ENCODE data around the gene SPAG5. TPM values are rescaled to one million over a fixed set of nuclear protein-coding genes. Genes with fewer than 3 reads are reported as not detected.

SPAG5 gene
- total and polyA plus RNA-seq, 10 of the 15 experiments (the other 5 are each of a cell fraction or from before 2014, with no cell fraction given): 73.5 to 171 (median 106) TPM

DNA sequence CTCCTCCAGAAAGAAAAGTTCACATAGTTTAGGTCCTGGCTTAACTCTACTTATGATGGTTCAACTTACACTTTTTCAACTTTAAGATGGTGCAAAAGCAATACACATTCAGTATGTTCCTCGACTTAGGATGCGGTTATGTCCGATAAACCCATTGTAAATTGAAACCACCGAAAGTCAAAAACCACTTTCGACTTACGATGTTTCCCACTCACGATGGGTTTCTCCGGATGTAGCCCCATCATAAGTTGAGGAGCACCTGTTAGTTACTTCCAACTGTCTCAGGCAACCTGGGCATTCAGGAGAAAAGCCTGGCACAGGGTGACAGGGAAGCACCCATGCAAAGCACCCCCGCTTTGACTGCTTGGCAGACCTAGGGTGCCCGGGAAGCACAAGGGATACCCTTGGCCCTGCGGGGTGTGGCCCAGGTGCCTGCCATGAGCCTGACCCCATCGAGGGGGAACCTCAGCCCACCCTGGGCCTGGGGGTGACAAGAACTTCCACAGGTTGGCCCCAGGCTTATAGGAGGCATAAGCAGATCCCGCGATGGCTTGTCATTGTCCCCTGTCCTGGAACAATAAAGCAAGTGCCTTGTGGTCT, 60.4 kb downstream of the SPAG5 start:
- no peaks in the 10 kb centered on the region for H3K27me3 ChIP-seq (replicated peaks in 1 of 2; ENCODE audit: control insufficient read depth in 2 of 2, insufficient read depth in 2 of 2, low read length in 1 of 2)
- intact Hi-C loops (cut with micrococcal nuclease; ENCODE audit: unreplicated experiment) (no loop called here), in situ Hi-C loops (cut with MboI) (no loop called here)
- no peak overlapping the region for H2AFZ ChIP-seq (ENCODE audit: control insufficient read depth, low read depth, low read length)
- 68% methylated on average over 14 of the region's 14 CpGs for WGBS (ENCODE audit: insufficient coverage, insufficient replicate concordance, low lambda C conversion rate, missing lambda C conversion rate)
- ChIA-PET POLR2A (interaction anchor here (0.5 to 0.6 kb wide), 2 partner anchors 37 to 649 kb away, joined by 4 to 6 read pairs; no protein-coding TSS in a partner anchor), CTCF (interaction anchor here (0.6 to 4.2 kb wide), 4 partner anchors 9 to 67 kb away, joined by 3 to 59 read pairs (median 3); no protein-coding TSS in a partner anchor), RAD21 (ENCODE audit: unreplicated experiment) (interaction anchor here (1.2 to 1.8 kb wide), 2 partner anchors 36 to 37 kb away, joined by 5 read pairs; no protein-coding TSS in a partner anchor), SMC1A (ENCODE audit: uncharacterized antibody, unreplicated experiment) (interaction anchor here (1.2 to 1.6 kb wide), 2 partner anchors 43 to 69 kb away, joined by 3 to 6 read pairs; no protein-coding TSS in a partner anchor)
- H3K4me2 ChIP-seq (ENCODE audit: control insufficient read depth, insufficient read depth): no peak overlapping the region
- no peaks in the 10 kb centered on the region for H3K36me3 ChIP-seq (ENCODE audit: control insufficient read depth in 2 of 2, insufficient read depth in 2 of 2, low read length in 1 of 2)
- ATAC-seq (no peak), DNase-seq (ENCODE audit: low read depth, low spot score) (no peak), FAIRE-seq (no peak)
- BruUV-seq (replicated peaks): no TSS peak
- H3K4me1 ChIP-seq (ENCODE audit: control insufficient read depth, insufficient read depth, low read length): no peaks in the 10 kb centered on the region
- no peaks in the 10 kb centered on the region for H3K9me3 ChIP-seq (replicated peaks; ENCODE audit: control insufficient read depth, insufficient read depth, low read length)
- no peak overlapping the region for H3K4me3 ChIP-seq
- H3K79me2 ChIP-seq (ENCODE audit: control insufficient read depth, insufficient read depth, low read length): no peaks in the 10 kb centered on the region
- H3K9ac ChIP-seq (ENCODE audit: control insufficient read depth, insufficient read depth, low read length): no peak overlapping the region
- no peak for TF ChIP-seq LARP7 (IDR thresholded peaks at IDR 0.05)
- TF ChIP-seq CREB1 (IDR thresholded peaks at IDR 0.05; ENCODE audit: low read depth): no peak
- no peak overlapping the region for H3K27ac ChIP-seq (ENCODE audit: control insufficient read depth, insufficient read depth)
- no peaks in the 10 kb centered on the region for H4K20me1 ChIP-seq (ENCODE audit: control insufficient read depth, insufficient read depth)

DNA sequence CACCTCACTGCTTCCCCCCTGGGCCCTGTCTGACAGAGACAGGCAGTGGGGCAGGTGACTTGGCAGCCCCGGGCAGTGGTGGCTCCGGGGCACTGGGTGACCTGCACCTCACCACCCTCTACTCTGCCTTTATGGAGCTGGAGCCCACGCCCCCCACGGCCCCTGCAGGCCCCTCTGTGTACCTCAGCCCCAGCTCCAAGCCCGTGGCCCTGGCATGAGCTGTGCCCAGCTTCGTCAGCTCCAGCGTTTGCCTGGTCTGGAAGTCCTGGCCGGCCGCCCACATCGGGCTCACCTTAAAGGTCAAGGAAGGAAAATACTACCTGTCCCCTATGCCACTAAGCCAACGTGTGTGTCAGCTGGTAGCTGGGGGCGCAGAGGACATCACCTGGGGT, 61.6 kb downstream of the SPAG5 start:
- no peaks in the 10 kb centered on the region for H3K9me3 ChIP-seq (replicated peaks; ENCODE audit: control insufficient read depth, insufficient read depth, low read length)
- H3K4me3 ChIP-seq: no peak overlapping the region
- intact Hi-C loops (cut with micrococcal nuclease; ENCODE audit: unreplicated experiment) (no loop called here), in situ Hi-C loops (cut with MboI) (no loop called here)
- no peaks in the 10 kb centered on the region for H3K4me1 ChIP-seq (ENCODE audit: control insufficient read depth, insufficient read depth, low read length)
- FAIRE-seq (no peak), DNase-seq (ENCODE audit: low read depth, low spot score) (no peak), ATAC-seq (no peak)
- no peaks in the 10 kb centered on the region for H3K27me3 ChIP-seq (replicated peaks in 1 of 2; ENCODE audit: control insufficient read depth in 2 of 2, insufficient read depth in 2 of 2, low read length in 1 of 2)
- SMC1A ChIA-PET (ENCODE audit: uncharacterized antibody, unreplicated experiment): interaction anchor here (0.8 to 1.6 kb wide), 4 partner anchors 11 to 68 kb away, joined by 3 to 6 read pairs (median 4); no protein-coding TSS in a partner anchor
- CTCF ChIA-PET: interaction anchor here (0.5 to 4.2 kb wide), 4 partner anchors 10 to 355 kb away, joined by 3 to 59 read pairs (median 3); no protein-coding TSS in a partner anchor
- H3K9ac ChIP-seq (ENCODE audit: control insufficient read depth, insufficient read depth, low read length): no peak overlapping the region
- no peak overlapping the region for H3K27ac ChIP-seq (ENCODE audit: control insufficient read depth, insufficient read depth)
- no TSS peak for BruUV-seq (replicated peaks)
- H3K79me2 ChIP-seq (ENCODE audit: control insufficient read depth, insufficient read depth, low read length): no peaks in the 10 kb centered on the region
- RAD21 ChIA-PET (ENCODE audit: unreplicated experiment): interaction anchor here (0.8 to 1.2 kb wide), 2 partner anchors 35 to 39 kb away, joined by 3 to 5 read pairs; partner anchors contain the start of gene ALDOC
- H2AFZ ChIP-seq (ENCODE audit: control insufficient read depth, low read depth, low read length): no peak overlapping the region
- WGBS (ENCODE audit: insufficient coverage, insufficient replicate concordance, low lambda C conversion rate, missing lambda C conversion rate): 68% methylated on average over 9 of the region's 12 CpGs
- no peak overlapping the region for H3K4me2 ChIP-seq (ENCODE audit: control insufficient read depth, insufficient read depth)
- POLR2A ChIA-PET: interaction anchor here (0.6 to 1.2 kb wide), 2 partner anchors 10 to 54 kb away, joined by 3 read pairs; no protein-coding TSS in a partner anchor
- H4K20me1 ChIP-seq (ENCODE audit: control insufficient read depth, insufficient read depth): no peaks in the 10 kb centered on the region
- H3K36me3 ChIP-seq (ENCODE audit: control insufficient read depth in 2 of 2, insufficient read depth in 2 of 2, low read length in 1 of 2): no peaks in the 10 kb centered on the region
- TF ChIP-seq, protein P1, sequence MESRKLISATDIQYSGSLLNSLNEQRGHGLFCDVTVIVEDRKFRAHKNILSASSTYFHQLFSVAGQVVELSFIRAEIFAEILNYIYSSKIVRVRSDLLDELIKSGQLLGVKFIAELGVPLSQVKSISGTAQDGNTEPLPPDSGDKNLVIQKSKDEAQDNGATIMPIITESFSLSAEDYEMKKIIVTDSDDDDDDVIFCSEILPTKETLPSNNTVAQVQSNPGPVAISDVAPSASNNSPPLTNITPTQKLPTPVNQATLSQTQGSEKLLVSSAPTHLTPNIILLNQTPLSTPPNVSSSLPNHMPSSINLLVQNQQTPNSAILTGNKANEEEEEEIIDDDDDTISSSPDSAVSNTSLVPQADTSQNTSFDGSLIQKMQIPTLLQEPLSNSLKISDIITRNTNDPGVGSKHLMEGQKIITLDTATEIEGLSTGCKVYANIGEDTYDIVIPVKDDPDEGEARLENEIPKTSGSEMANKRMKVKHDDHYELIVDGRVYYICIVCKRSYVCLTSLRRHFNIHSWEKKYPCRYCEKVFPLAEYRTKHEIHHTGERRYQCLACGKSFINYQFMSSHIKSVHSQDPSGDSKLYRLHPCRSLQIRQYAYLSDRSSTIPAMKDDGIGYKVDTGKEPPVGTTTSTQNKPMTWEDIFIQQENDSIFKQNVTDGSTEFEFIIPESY (IDR thresholded peaks at IDR 0.05): no peak
- TF ChIP-seq ZNF274 (IDR thresholded peaks at IDR 0.05; ENCODE audit: insufficient read depth, insufficient read length) (no peak), HDAC2 (IDR thresholded peaks at IDR 0.05) (no peak), EP300 (IDR thresholded peaks at IDR 0.05; ENCODE audit: borderline replicate concordance in 1 of 2, control insufficient read depth in 1 of 2, low read depth in 2 of 2, low read length in 2 of 2) (no peak), NBN (IDR thresholded peaks at IDR 0.05) (no peak), NR2C1 (IDR thresholded peaks at IDR 0.05) (no peak)
- TF ChIP-seq, protein P2, sequence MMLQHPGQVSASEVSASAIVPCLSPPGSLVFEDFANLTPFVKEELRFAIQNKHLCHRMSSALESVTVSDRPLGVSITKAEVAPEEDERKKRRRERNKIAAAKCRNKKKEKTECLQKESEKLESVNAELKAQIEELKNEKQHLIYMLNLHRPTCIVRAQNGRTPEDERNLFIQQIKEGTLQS (IDR thresholded peaks at IDR 0.05; ENCODE audit: borderline replicate concordance, extremely low read depth, low read depth, low read length): no peak
- TF ChIP-seq, protein P3, sequence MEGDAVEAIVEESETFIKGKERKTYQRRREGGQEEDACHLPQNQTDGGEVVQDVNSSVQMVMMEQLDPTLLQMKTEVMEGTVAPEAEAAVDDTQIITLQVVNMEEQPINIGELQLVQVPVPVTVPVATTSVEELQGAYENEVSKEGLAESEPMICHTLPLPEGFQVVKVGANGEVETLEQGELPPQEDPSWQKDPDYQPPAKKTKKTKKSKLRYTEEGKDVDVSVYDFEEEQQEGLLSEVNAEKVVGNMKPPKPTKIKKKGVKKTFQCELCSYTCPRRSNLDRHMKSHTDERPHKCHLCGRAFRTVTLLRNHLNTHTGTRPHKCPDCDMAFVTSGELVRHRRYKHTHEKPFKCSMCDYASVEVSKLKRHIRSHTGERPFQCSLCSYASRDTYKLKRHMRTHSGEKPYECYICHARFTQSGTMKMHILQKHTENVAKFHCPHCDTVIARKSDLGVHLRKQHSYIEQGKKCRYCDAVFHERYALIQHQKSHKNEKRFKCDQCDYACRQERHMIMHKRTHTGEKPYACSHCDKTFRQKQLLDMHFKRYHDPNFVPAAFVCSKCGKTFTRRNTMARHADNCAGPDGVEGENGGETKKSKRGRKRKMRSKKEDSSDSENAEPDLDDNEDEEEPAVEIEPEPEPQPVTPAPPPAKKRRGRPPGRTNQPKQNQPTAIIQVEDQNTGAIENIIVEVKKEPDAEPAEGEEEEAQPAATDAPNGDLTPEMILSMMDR (IDR thresholded peaks at IDR 0.05 in 2 of 3, conservative IDR thresholded peaks at IDR 0.05 in 1 of 3; ENCODE audit: control insufficient read depth in 2 of 3, extremely low read depth in 1 of 3, insufficient read depth in 1 of 3, low read depth in 3 of 3, low read length in 3 of 3): no peak

All from GM12878 (cell line).